HepG2 (cell line): ENCODE measurements around the gene MAN2A1. TPM values are rescaled to one million over a fixed set of nuclear protein-coding genes. Genes with fewer than 3 reads are reported as not detected.

ENCODE experiments used
- ATAC-seq: fragments of 200-7000 bp; cut with Tn5 transposase; 3 replicates; pipeline ENCODE4 v1.9.1; 2020; ENCODE audit warnings: mild to moderate bottlenecking, moderate library complexity
- BruUV-seq: library from RNA; stranded (reverse); fragments of 400-500 nt; replicated peaks from 2 replicates; lab custom pipeline; 2021; lab: Mats Ljungman, UMichigan
- CTCF ChIA-PET: fragments of 300-600 bp; formaldehyde crosslinking; extraction: SDS; loops from one replicate; lab custom pipeline; 2021; ENCODE audit warnings: low total read pairs, inconsistent platforms, low intra/inter-chr PET ratio; lab: Yijun Ruan, JAX
- POLR2A ChIA-PET: fragments of 350-600 bp; sonication (Branson Sonifier 250); formaldehyde crosslinking; loops from one replicate; lab custom pipeline; 2020; ENCODE audit warnings: antibody characterized with exemption, inconsistent platforms; lab: Yijun Ruan, JAX
- DNase-seq: peaks from one replicate; pipeline ENCODE4 v3.0.0-alpha.2; 2015; ENCODE audit warnings: low spot score
- FAIRE-seq: peaks from 3 replicates; lab custom pipeline; 2011; peaks lifted over from hg19 to GRCh38; lab: Jason Lieb, UNC
- H2AFZ ChIP-seq: one replicate; pipeline ENCODE4 v1.6.1; 2011; ENCODE audit warnings: low read length, inconsistent platforms
- H3K27ac ChIP-seq: fragments of 300-600 bp; 3 replicates; pipeline ENCODE4 v1.8.0; 2011; ENCODE audit warnings: mixed run types, mild to moderate bottlenecking, mixed read lengths, low read length, inconsistent platforms; ENCODE audit not compliant: insufficient read depth; ENCODE audit errors: extremely low read length
- H3K27me3 ChIP-seq, 2 experiments: fragments of 200-600 bp in 1 of 2; 2 replicates in 1 of 2; 3 replicates in 1 of 2; pipeline versions ENCODE4 v1.6.0 to v1.8.0; 2011; ENCODE audit warnings: low read length in 2 of 2, mild to moderate bottlenecking in 2 of 2, moderate library complexity in 2 of 2, inconsistent platforms in 1 of 2; ENCODE audit not compliant: insufficient read depth in 2 of 2, control insufficient read depth in 1 of 2
- H3K36me3 ChIP-seq, 2 experiments: fragments of 200-600 bp in 1 of 2; replicated peaks in 1 of 2; 2 replicates in 1 of 2; 3 replicates in 1 of 2; pipeline versions ENCODE4 v1.5.1 to v1.8.0; 2011; ENCODE audit warnings: low read length in 2 of 2, inconsistent platforms in 1 of 2; ENCODE audit not compliant: insufficient read depth in 2 of 2, control insufficient read depth in 1 of 2
- H3K4me1 ChIP-seq: 2 replicates; pipeline ENCODE4 v1.5.1; 2012; ENCODE audit warnings: low read length, inconsistent platforms; ENCODE audit not compliant: insufficient read depth
- H3K4me2 ChIP-seq: 2 replicates; pipeline ENCODE4 v1.6.0; 2011; ENCODE audit warnings: low read depth, low read length, inconsistent platforms
- H3K4me3 ChIP-seq, 3 experiments: fragments of 200-600 bp in 1 of 3; sonication (generic), shearing (Covaris generic) in 1 of 3; replicated peaks in 1 of 3; 2 replicates each; pipeline ENCODE4 v1.5.1; 2011 to 2016; ENCODE audit warnings: low read length in 3 of 3, inconsistent platforms in 2 of 3, low read depth in 2 of 3, mild to moderate bottlenecking in 2 of 3, control low read depth in 1 of 3, mixed read lengths in 1 of 3; ENCODE audit not compliant: insufficient read depth in 1 of 3
- H3K79me2 ChIP-seq: one replicate; pipeline ENCODE4 v1.6.1; 2011; ENCODE audit warnings: low read length, inconsistent platforms; ENCODE audit not compliant: insufficient read depth
- H3K9ac ChIP-seq: 2 replicates; pipeline ENCODE4 v1.6.0; 2011; ENCODE audit warnings: mild to moderate bottlenecking, low read depth, low read length, inconsistent platforms; ENCODE audit not compliant: insufficient read depth
- H3K9me3 ChIP-seq: 2 replicates; pipeline ENCODE4 v1.5.1; 2012; ENCODE audit warnings: mild to moderate bottlenecking, low read length
- H4K20me1 ChIP-seq: 2 replicates; pipeline ENCODE4 v1.6.0; 2011; ENCODE audit warnings: inconsistent platforms, mild to moderate bottlenecking, low read length, moderate library complexity; ENCODE audit not compliant: insufficient read depth
- ADNP ChIP-seq: sonication (generic); formaldehyde crosslinking; IDR thresholded peaks from 2 replicates; pipeline ENCODE4 v1.4.0; 2020; ENCODE audit warnings: missing genetic modification reagents
- ETV6 ChIP-seq: sonication (generic); formaldehyde crosslinking; conservative IDR thresholded peaks from 2 replicates; pipeline ENCODE4 v1.4.0; 2020; ENCODE audit warnings: missing genetic modification reagents
- NCOA2 ChIP-seq: sonication (generic); formaldehyde crosslinking; IDR thresholded peaks from 2 replicates; pipeline ENCODE4 v1.8.0; 2022; ENCODE audit warnings: inconsistent platforms
- PREB ChIP-seq: sonication (generic); formaldehyde crosslinking; IDR thresholded peaks from 2 replicates; pipeline ENCODE4 v1.4.0; 2020; ENCODE audit warnings: missing genetic modification reagents
- SMAD9 ChIP-seq: sonication (generic); formaldehyde crosslinking; IDR thresholded peaks from 2 replicates; pipeline ENCODE4 v1.5.1; 2020; ENCODE audit warnings: mild to moderate bottlenecking, missing genetic modification reagents
- SOX13 ChIP-seq, 3 experiments: fragments of 450-650 bp in 1 of 3; sonication (generic) in 1 of 3; formaldehyde crosslinking in 1 of 3; IDR thresholded peaks in 2 of 3; conservative IDR thresholded peaks in 1 of 3; 2 replicates each; pipeline versions ENCODE4 v1.5.0 to v1.6.1; 2016 to 2020; ENCODE audit warnings: antibody characterized with exemption in 1 of 3, mild to moderate bottlenecking in 1 of 3, missing compliant biosample characterization in 1 of 3, missing genetic modification reagents in 1 of 3, moderate library complexity in 1 of 3
- SRSF1 ChIP-seq: fragments of 200-400 bp; formaldehyde crosslinking; optimal IDR thresholded peaks from 2 replicates; pipeline ENCODE3; 2017; ENCODE audit warnings: mild to moderate bottlenecking, low read depth, low read length, moderate library complexity
- YEATS4 ChIP-seq: sonication (generic); formaldehyde crosslinking; IDR thresholded peaks from 2 replicates; pipeline ENCODE4 v1.4.0; 2020; ENCODE audit warnings: missing genetic modification reagents, borderline replicate concordance
- ZFP62 ChIP-seq: sonication (generic); formaldehyde crosslinking; IDR thresholded peaks from 2 replicates; pipeline ENCODE4 v1.4.0; 2020; ENCODE audit warnings: missing genetic modification reagents
- ZFY ChIP-seq: sonication (generic); formaldehyde crosslinking; IDR thresholded peaks from 2 replicates; pipeline ENCODE4 v1.4.0; 2020; ENCODE audit warnings: missing genetic modification reagents
- ZKSCAN5 ChIP-seq: sonication (generic); formaldehyde crosslinking; IDR thresholded peaks from 2 replicates; pipeline ENCODE4 v1.5.1; 2020; ENCODE audit warnings: mild to moderate bottlenecking, missing genetic modification reagents
- ZNF333 ChIP-seq: sonication (generic); formaldehyde crosslinking; IDR thresholded peaks from 2 replicates; pipeline ENCODE4 v1.4.0; 2020; ENCODE audit warnings: mild to moderate bottlenecking, missing genetic modification reagents, borderline replicate concordance
- ZNF33A ChIP-seq: sonication (generic); formaldehyde crosslinking; IDR thresholded peaks from 2 replicates; pipeline ENCODE4 v1.5.1; 2020; ENCODE audit warnings: missing genetic modification reagents, mild to moderate bottlenecking, moderate library complexity, borderline replicate concordance
- ZNF570 ChIP-seq: sonication (generic); formaldehyde crosslinking; IDR thresholded peaks from 2 replicates; pipeline ENCODE4 v1.4.0; 2020; ENCODE audit warnings: mild to moderate bottlenecking, missing genetic modification reagents, borderline replicate concordance
- ZNF709 ChIP-seq: sonication (generic); formaldehyde crosslinking; IDR thresholded peaks from 2 replicates; pipeline ENCODE4 v1.5.0; 2020; ENCODE audit warnings: mild to moderate bottlenecking, missing genetic modification reagents
- ZNF766 ChIP-seq: sonication (generic); formaldehyde crosslinking; IDR thresholded peaks from 2 replicates; pipeline ENCODE4 v1.5.0; 2020; ENCODE audit warnings: missing genetic modification reagents, borderline replicate concordance
- WGBS: methylation state at CpG from one replicate; pipeline ENCODE4 v1.1.6; 2017; ENCODE audit warnings: low lambda C conversion rate; 5-methylcytosine and 5-hydroxymethylcytosine counted together
- in situ Hi-C: cut with HindIII; loops from 2 replicates; pipeline ENCODE4 v1.10.0; 2017; ENCODE audit warnings: low pct_unique_long_range_greater_than_20kb; ENCODE audit not compliant: extremely low pct_ligation_motif_present
- intact Hi-C: fragments of 100-400 bp; cut with micrococcal nuclease; formaldehyde crosslinking; loops from one replicate; pipeline ENCODE4 v1.10.0; 2022; ENCODE audit not compliant: unreplicated experiment
- polyA plus RNA-seq, 8 experiments: library from polyadenylated mRNA; depleted of rRNA in 3 of 8; stranded (reverse) in 7 of 8; unstranded in 1 of 8; fragments of >200 nt; fragmentation: Illumina TruSeq in 4 of 8; extraction: Trizol in 4 of 8; gene quantifications; 2 replicates each; pipeline versions ENCODE4 v1.2.1 to v1.2.3, GENCODE V29; 2011 to 2016; ENCODE audit warnings: low read depth in 4 of 8, missing spikeins in 1 of 8, mixed read lengths in 1 of 8; ENCODE audit not compliant: insufficient read depth in 1 of 8
- total RNA-seq, 5 experiments: library from RNA; depleted of rRNA; stranded (reverse); fragments of >200 nt; fragmentation: Illumina TruSeq; extraction: Trizol; gene quantifications; 2 replicates each; pipeline ENCODE4 v1.2.3, GENCODE V29; 2016; ENCODE audit warnings: low read depth in 1 of 5
- TF ChIP-seq, protein P1 (sequence below): sonication (generic); formaldehyde crosslinking; IDR thresholded peaks from 2 replicates; pipeline ENCODE4 v1.9.0; 2022; ENCODE audit warnings: low read depth, missing genetic modification reagents

MAN2A1 gene
- total and polyA plus RNA-seq, 2 of the 13 experiments (the other 11 are each of a cell fraction or from before 2014, with no cell fraction given): 56.2 to 80.5 TPM

DNA sequence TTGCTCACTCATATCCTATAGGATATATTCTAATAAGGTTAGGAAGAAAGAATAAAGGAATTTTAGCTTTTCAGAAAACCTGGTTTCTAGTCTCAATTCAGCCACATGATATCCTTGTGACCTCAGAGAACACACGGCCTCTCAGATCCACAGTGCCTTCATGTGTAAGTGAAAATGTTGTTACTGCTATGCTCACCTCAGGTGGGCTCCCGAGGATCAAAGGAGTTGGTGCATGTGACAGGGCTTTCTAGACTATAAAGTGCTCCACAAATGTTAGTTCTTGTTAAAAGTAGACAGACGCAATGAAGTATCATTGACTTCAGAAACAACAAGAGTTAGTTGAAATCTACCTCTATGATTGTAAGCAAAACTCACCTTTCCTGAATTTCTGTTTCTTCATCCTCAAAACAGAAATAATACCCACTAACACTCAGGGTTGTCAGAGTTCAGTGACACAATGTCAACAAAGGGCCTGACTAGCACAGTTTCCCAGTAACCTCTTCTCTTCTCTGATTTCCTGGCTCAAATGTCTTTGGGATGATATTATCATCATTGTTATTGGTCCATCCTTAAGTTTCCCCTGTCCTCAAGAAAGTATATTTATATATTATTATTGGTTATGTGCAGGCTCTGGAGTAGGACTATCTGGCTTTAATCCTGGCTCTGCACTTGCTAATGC, 36.0 kb upstream of the MAN2A1 start:
- in situ Hi-C loops: no loop called here
- H4K20me1 ChIP-seq: no peaks in the 10 kb centered on the region
- no peaks in the 10 kb centered on the region for H3K36me3 ChIP-seq
- WGBS: 30% methylated on average over 3 of the region's 3 CpGs
- TF ChIP-seq ADNP (CRISPR knock-in tag): no peak
- TF ChIP-seq ZNF33A: no peak
- no peak for TF ChIP-seq ZFY (CRISPR knock-in tag)
- no TSS peak for BruUV-seq
- POLR2A ChIA-PET: no interaction called here
- no peak overlapping the region for H3K9ac ChIP-seq
- H3K27ac ChIP-seq: no peak overlapping the region
- no peak overlapping the region for H2AFZ ChIP-seq
- no peaks in the 10 kb centered on the region for H3K4me1 ChIP-seq
- no peak overlapping the region for H3K4me2 ChIP-seq
- ATAC-seq: no peak
- H3K27me3 ChIP-seq: no peaks in the 10 kb centered on the region; a peak in 1 of 5 replicates
- H3K9me3 ChIP-seq: no peaks in the 10 kb centered on the region
- no peak for FAIRE-seq
- intact Hi-C loops: no loop called here
- no peaks in the 10 kb centered on the region for H3K79me2 ChIP-seq
- DNase-seq: no peak
- no peak overlapping the region for H3K4me3 ChIP-seq
- CTCF ChIA-PET: no interaction called here

- no peaks in the 10 kb centered on the region; a peak in 1 of 5 replicates for H3K27me3 ChIP-seq
- no peak overlapping the region for H3K4me3 ChIP-seq
- in situ Hi-C loops (no loop called here), intact Hi-C loops (no loop called here)
- WGBS: 40% methylated on average over 5 of the region's 6 CpGs
- no peak for TF ChIP-seq ZNF709 (CRISPR knock-in tag)
- TF ChIP-seq YEATS4 (CRISPR knock-in tag): no peak
- no peak for TF ChIP-seq NCOA2 (CRISPR knock-in tag)
- TF ChIP-seq ZNF570 (CRISPR knock-in tag): no peak
- TF ChIP-seq ZFP62 (CRISPR knock-in tag): no peak
- TF ChIP-seq SRSF1: no peak
- no peak for TF ChIP-seq ZNF333 (CRISPR knock-in tag)
- no peak for TF ChIP-seq PREB (CRISPR knock-in tag)
- TF ChIP-seq, protein P1, sequence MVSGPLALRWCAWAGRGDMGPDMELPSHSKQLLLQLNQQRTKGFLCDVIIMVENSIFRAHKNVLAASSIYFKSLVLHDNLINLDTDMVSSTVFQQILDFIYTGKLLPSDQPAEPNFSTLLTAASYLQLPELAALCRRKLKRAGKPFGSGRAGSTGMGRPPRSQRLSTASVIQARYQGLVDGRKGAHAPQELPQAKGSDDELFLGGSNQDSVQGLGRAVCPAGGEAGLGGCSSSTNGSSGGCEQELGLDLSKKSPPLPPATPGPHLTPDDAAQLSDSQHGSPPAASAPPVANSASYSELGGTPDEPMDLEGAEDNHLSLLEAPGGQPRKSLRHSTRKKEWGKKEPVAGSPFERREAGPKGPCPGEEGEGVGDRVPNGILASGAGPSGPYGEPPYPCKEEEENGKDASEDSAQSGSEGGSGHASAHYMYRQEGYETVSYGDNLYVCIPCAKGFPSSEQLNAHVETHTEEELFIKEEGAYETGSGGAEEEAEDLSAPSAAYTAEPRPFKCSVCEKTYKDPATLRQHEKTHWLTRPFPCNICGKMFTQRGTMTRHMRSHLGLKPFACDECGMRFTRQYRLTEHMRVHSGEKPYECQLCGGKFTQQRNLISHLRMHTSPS: no peak
- no peak for TF ChIP-seq SMAD9 (CRISPR knock-in tag)
- TF ChIP-seq ETV6: no peak
- TF ChIP-seq SOX13 (IDR thresholded peaks at IDR 0.05): no peak
- no peak for TF ChIP-seq SOX13 (CRISPR knock-in tag; conservative IDR thresholded peaks at IDR 0.05 in 1 of 2, IDR thresholded peaks at IDR 0.05 in 1 of 2)
- no peak for TF ChIP-seq ZKSCAN5
- TF ChIP-seq ZNF766 (CRISPR knock-in tag): no peak
- no peak overlapping the region for H3K27ac ChIP-seq
- no peak overlapping the region for H3K9ac ChIP-seq
- H3K36me3 ChIP-seq: no peaks in the 10 kb centered on the region
- no TSS peak for BruUV-seq
- ATAC-seq (no peak; the same call in 2 of the 3 replicates), FAIRE-seq (no peak), DNase-seq (no peak)
- H4K20me1 ChIP-seq: no peaks in the 10 kb centered on the region
- ChIA-PET CTCF (no interaction called here), POLR2A (no interaction called here)
- no peak overlapping the region for H3K4me2 ChIP-seq
- no peaks in the 10 kb centered on the region for H3K4me1 ChIP-seq
- no peaks in the 10 kb centered on the region for H3K9me3 ChIP-seq
- H2AFZ ChIP-seq: no peak overlapping the region
- H3K79me2 ChIP-seq: no peaks in the 10 kb centered on the region
Measured at GRCh38 chr5:109654455-109654854, 35.3 kb upstream of the MAN2A1 start.
